Right renal pelvis (tissue), 4 donors: Measurements from ENCODE around the gene NUMA1. TPM values are rescaled to one million over a fixed set of nuclear protein-coding genes. Genes with fewer than 3 reads are reported as not detected.

Source experiments
- DNase-seq, 4 donors: peaks; one replicate each; pipeline ENCODE4 v3.0.0-alpha.2; 2013; ENCODE audit warnings: low read depth in 4 of 4, low spot score in 3 of 4, missing footprints in 1 of 4
- polyA plus RNA-seq, 4 donors: library from polyadenylated mRNA; unstranded; fragments of 120-200 nt; gene quantifications; one replicate each; pipeline ENCODE4 v1.2.1, GENCODE V29; 2013; ENCODE audit not compliant: insufficient read length in 4 of 4

Gene NUMA1
- polyA plus RNA-seq, 4 donors = 253 to 272 (median 263) TPM

GRCh38 chr11:71979094-71979493 lies 101.2 kb downstream of the NUMA1 start:
- DNase-seq = no peak

- peak in 1 of 4 donors; percentile 38 for DNase-seq
Measured at GRCh38 chr11:71977743-71978418, 102.5 kb downstream of the NUMA1 start.

GRCh38 chr11:71977090-71977489 lies 103.3 kb downstream of the NUMA1 start:
- no peak for DNase-seq

GRCh38 chr11:71976551-71976950 lies 103.8 kb downstream of the NUMA1 start:
- no peak for DNase-seq

GRCh38 chr11:71971680-71972079 lies 108.7 kb downstream of the NUMA1 start:
- no peak for DNase-seq

GRCh38 chr11:71964641-71965040 lies 115.7 kb downstream of the NUMA1 start:
- DNase-seq = no peak

GRCh38 chr11:71963468-71963867 lies 116.9 kb downstream of the NUMA1 start:
- no peak for DNase-seq

- DNase-seq = no peak
Measured at GRCh38 chr11:71962428-71963038, 117.8 kb downstream of the NUMA1 start.

GRCh38 chr11:71955898-71956456 lies 124.4 kb downstream of the NUMA1 start:
- DNase-seq = no peak

Other genes with a start within 250 kb of the NUMA1 start
- not detected for gene DEFB108B, start 247.3 kb downstream of the NUMA1 start, polyA plus RNA-seq
- gene DEFB131B, start 202.1 kb downstream of the NUMA1 start, polyA plus RNA-seq = 1 to 10 TPM in 3 of 4 donors, not detected in 1; 1.0 to 1.8 (median 1.1) TPM
- gene XNDC1N, start 151.9 kb downstream of the NUMA1 start, polyA plus RNA-seq = 1 to 10 TPM; 4.9 to 7.1 (median 6.6) TPM
- gene RNF121, start 151.5 kb downstream of the NUMA1 start, polyA plus RNA-seq = 10 to 100 TPM; 38.7 to 42.7 (median 39.6) TPM
- gene IL18BP, start 81.6 kb downstream of the NUMA1 start, polyA plus RNA-seq = 1 to 10 TPM; 7.8 to 9.9 (median 9.2) TPM
- gene LRRC51, start 308 bp upstream of the NUMA1 start, polyA plus RNA-seq = 10 to 100 TPM; 20.1 to 26.2 (median 22.6) TPM
- 100 to 1,000 TPM; 111 to 121 (median 114) TPM for gene LAMTOR1, start 22.8 kb upstream of the NUMA1 start, polyA plus RNA-seq
- gene TOMT, start 25.4 kb upstream of the NUMA1 start, polyA plus RNA-seq = not detected
- gene ANAPC15, start 32.2 kb upstream of the NUMA1 start, polyA plus RNA-seq = 10 to 100 TPM; 47.2 to 56.9 (median 53.0) TPM
- 1 to 10 TPM; 1.8 to 2.7 (median 2.0) TPM for gene FOLR3, start 55.2 kb upstream of the NUMA1 start, polyA plus RNA-seq
- 10 to 100 TPM; 44.9 to 64.6 (median 53.2) TPM for gene FOLR1, start 111.6 kb upstream of the NUMA1 start, polyA plus RNA-seq
- 10 to 100 TPM in 3 of 4 donors, 1 to 10 TPM in 1; 9.6 to 11.7 (median 11.2) TPM for gene FOLR2, start 136.3 kb upstream of the NUMA1 start, polyA plus RNA-seq
- 100 to 1,000 TPM; 131 to 171 (median 145) TPM for gene INPPL1, start 144.2 kb upstream of the NUMA1 start, polyA plus RNA-seq
- under 1 TPM in 1 of 4 donors, not detected in 3; 0.49 TPM for gene PHOX2A, start 163.6 kb upstream of the NUMA1 start, polyA plus RNA-seq